T-helper 2 cell treated with Interferon-gamma antibody and Interleukin-4, amounts not matched to agents 100 ng/mL and 5 ng/mL, for 36 hours (primary cell): ENCODE results near the gene KRT28. TPM values are rescaled to one million over a fixed set of nuclear protein-coding genes. Genes with fewer than 3 reads are reported as not detected.

Experiments
- intact Hi-C: fragments of 100-400 bp; cut with micrococcal nuclease; formaldehyde crosslinking; loops from one replicate; pipeline ENCODE4 v1.15.1; 2023
- total RNA-seq: library from RNA; stranded (reverse); gene quantifications from 2 replicates; pipeline ENCODE4 v1.2.3, GENCODE V29; 2022

Gene KRT28
- total RNA-seq, 1 donor from 2014 or later, result not detected

DNA sequence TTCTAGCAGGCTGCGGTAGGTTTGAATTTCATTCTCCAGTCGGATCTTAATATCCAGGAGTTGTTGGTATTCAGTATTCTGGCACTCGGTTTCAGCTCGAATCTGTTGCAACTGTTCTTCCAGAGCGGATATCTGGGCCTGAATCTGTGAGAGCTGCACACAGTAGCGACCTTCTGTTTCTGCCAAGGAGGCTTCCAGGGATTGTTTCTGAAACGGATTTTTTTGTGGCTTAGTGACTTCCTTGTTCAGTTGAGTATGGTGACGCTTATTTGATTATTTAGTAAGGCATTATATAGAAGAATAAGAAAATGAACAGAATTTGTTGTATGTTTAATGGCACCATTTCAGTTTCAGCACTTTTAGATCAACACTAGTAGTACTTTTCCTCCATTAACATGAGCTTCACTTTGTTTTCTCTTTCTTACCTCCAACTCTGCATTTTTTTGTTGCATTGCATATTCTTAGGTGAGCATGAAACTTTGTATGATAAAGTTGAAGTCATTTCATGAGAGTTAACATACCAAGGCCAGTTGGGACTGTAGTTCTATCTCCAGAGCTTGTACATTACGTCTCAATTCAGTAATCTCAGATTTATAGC is 19.9 kb upstream of the KRT28 start:
- intact Hi-C loops, result loop anchor here (10.0 kb wide), 1 partner anchor 255 kb away; the partner anchor contains the start of gene CCR7

DNA sequence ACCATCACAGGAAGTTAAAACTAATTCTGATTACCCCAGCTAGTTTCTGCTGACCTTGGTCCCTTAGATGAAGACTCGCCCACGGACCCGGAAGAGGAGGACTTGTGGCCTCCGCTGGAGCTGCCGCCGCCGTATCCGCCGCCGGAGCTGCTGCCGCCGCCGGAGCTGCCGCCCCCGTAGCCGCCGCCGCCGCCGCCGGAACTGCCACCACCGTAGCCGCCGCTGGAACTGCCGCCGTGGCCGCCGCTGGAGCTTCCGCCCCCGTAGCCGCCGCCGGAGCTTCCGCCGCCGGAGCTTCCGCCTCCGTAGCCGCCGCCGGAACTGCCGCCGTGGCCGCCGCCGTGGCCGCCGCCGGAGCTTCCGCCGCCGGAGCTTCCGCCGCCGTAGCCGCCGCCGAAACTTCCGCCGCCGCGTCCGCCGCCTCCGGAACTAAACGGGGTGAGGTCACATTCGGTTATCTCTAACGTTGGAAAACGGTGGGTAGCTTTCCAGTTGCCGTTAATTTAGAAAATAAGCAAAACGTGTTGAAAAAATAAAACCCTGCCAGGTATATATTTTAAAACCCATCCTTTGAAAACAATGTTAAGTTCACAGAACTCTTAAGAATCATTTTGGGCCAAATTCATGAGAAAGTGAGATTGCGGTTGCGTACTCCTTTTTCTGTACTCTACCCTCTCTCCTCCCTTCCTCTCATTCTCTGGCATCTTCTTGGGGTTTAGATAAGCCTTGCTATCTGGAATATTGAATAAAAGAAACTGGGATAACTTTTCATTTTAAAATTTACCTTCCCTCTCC is 19.2 kb upstream of the KRT28 start:
- intact Hi-C loops, result loop anchor here (10.0 kb wide), 1 partner anchor 254 kb away; the partner anchor contains the start of gene CCR7

DNA sequence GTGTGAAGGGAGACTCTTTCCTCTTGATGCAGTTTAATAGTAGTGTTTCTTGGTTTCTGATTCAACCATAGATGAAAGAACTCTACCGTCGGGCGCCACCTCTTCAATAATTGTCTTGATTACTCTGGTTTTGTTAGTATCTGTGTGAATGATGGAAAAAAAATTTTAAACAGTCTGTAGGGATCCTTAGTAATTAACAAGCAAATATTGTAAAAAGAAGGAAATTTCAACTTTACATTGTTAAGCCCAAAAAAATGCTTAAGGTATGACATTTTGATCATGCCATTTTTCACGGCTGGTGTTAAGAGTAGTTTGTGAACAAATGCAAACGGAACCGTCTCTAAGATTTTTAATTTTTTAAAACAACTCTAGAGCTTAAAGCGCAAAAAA is 18.6 kb upstream of the KRT28 start:
- intact Hi-C loops, result loop anchor here (10.0 kb wide), 1 partner anchor 254 kb away; the partner anchor contains the start of gene CCR7

DNA sequence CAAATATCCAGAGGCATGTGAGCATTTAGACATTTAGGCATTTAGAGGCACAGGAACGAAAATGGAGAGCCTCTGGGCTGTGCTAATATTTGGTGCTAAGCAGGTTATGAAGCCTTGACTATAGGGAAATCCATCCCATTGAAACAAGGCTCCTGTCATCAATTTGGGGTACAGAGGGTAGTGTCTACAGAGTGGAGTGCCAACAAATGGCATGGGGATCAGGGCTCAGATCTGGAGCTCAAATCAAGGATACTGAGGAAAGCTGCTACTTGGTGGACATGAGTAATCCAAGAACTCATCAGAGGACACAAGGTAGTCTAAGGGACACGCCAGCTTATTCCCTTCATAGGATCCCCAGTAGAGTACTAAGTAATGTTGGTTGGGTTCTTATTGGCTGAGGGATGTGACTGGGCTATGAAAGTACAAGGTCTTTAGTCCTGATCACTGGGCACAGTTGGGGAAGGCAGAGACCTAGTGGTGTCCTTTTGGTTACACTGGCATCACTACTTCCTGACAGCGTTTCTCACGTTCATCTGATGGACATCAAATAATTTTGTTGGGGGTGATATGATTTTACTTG is 17.4 kb upstream of the KRT28 start:
- intact Hi-C loops, result loop anchor here (10.0 kb wide), 1 partner anchor 252 kb away; the partner anchor contains the start of gene CCR7

DNA sequence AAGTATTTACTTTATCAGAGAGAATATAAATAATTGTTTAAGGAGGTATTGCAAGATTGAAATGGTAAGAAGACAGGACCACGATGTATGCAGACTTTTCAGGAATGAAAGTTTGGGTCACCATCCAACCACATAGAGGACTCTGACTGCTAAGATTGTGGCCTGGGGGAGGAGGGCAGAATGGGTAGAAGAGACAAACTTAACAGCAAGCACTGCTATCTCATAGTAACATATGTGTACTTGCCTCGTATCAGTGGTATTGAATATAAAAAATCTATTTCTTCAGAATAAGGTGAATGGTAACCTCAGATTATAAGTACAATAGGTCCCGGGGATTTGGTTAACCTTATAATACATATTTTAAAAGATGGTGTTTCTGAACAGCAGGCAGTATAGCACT is 16.8 kb upstream of the KRT28 start:
- intact Hi-C loops, result loop anchor here (10.0 kb wide), 1 partner anchor 252 kb away; the partner anchor contains the start of gene CCR7

DNA sequence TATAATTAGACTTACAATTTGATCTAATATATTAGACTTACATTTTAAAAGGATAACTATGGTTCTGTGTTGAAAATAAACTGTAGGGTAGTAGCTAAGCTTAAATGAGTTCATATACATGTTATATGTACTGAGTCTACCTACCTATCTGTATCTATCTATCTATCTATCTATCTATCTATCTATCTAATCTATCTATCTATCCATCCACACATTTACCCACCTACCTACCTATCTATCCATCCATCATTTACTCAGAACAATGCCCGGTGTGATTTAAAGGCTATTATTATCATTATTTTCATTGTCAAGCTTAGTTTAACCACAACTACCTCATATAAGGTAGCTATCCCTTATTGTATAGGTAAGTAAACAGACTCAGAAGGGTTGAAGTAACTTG is 15.6 kb upstream of the KRT28 start:
- intact Hi-C loops, result loop anchor here (10.0 kb wide), 1 partner anchor 251 kb away; the partner anchor contains the start of gene CCR7

DNA sequence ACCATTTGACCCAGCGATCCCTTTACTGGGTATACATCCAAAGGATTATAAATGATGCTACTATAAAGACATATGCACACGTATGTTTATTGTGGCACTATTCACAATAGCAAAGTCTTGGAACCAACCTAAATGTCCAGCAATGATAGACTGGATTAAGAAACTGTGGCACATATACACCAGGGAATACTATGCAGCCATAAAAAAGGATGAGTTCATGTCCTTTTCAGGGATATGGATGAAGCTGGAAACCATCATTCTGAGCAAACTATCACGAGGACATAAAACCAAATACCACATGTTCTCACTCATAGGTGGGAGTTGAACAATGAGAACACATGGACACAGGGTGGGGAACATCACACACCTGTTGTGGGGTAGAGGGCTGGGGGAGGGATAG is 14.9 kb upstream of the KRT28 start:
- intact Hi-C loops, result loop anchor here (10.0 kb wide), 1 partner anchor 250 kb away; the partner anchor contains the start of gene CCR7

DNA sequence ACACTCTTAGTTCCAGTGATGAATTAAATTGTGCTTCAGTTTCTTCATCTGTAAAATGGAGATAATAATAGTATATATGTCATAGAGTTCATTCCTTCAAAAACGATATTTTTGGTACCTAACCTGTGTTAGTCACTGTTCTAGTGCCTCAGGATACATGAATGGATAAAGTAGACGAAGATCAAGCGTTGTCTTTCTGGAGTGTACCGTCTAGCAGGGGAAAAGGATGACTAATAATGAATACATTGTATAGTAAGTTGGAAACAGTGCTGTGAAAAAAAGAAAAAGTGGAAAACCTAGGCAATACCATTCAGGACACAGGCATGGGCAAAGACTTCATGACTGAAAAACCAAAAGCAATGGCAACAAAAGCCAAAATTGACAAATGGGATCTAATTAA is 14.0 kb upstream of the KRT28 start:
- intact Hi-C loops, result loop anchor here (10.0 kb wide), 1 partner anchor 249 kb away; the partner anchor contains the start of gene CCR7

DNA sequence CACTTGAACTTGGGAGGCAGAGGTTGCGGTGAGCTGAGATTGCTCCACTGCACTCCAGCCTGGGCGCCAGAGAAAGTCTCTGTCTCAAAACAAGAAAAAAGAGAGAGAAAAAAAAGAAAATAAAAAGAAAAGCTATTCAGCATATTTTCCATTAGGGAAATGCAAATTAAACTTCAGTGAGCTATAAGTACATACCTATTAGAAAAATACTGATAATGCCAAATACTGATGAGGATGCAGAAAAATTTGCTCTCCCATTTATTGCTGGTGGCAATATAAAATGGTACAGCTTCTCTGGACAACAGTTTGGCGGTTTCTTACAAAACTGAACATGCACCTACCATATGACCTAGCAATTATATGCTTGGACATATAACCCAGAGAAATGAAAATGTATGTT is 12.9 kb upstream of the KRT28 start:
- intact Hi-C loops, result loop anchor here (10.0 kb wide), 1 partner anchor 248 kb away; the partner anchor contains the start of gene CCR7

DNA sequence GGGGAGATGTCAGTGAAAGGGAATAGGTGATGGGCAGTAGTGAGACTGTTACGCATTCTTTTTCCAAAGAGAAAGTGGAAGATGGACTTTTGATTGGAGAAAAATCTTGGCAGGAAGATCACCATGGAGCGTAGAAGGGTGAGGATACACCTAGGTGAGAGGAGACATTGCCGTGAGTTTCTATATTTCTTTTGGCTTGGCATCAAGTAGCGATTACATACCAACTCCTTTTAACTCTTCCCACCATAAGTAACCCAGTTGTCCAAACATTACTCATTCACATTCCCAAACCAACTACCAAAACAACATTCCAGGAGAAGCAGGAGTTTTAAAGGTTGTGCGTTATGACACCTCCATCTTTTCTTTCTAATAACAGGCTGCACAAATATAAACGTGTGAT is 10.7 kb upstream of the KRT28 start:
- intact Hi-C loops, result loop anchor here (10.0 kb wide), 1 partner anchor 246 kb away; the partner anchor contains the start of gene CCR7

DNA sequence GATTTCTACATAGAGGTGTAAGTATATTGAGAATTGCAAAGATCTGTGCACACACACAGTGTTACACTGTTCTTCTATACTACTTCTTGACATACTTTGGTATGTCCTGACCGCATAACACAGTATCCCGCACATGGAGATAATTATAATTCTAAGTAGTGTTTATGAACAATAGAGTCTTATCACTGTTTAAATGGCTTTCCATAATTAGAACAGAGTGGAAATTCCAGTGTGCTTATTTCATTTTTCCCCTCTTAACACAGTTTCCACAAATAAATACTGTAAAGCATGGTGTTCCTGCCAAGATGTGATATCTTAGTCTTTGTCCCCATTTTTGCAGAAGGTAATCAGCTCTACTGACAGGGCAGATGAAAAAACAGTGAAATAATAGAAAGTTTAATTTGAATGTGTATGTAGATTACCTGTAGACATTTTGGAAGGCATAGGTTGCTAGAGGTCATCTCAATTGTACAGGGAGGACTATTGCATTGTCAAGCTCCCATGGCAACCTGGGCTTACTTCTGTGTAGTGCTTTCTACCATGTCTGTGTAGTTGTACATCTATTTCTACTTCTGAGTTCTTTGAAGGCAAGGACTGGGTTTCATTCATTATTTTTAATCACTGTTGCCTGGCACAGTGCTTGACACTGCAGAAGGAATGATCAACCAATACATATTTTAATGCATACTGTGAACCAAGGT is 10.1 kb upstream of the KRT28 start:
- intact Hi-C loops, result loop anchor here (10.0 kb wide), 1 partner anchor 245 kb away; the partner anchor contains the start of gene CCR7

DNA sequence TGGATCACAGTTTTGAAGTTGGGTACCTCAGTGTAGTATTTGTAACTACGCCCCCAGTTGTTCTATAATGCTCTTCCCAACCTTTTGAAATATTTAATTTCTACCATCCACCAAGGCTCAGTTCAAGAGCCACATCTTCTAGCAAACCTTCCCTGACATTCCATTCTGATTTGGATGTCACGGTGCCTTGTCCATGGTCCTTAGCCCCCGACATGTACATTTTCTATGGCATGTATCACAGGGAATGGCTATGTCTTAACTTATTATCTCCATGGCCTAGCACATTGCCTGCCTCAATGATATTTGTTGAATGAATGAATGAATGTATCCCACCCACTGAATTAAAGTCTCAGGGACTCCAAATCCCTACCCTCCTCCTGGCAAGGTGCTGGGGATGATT is 6.4 kb upstream of the KRT28 start:
- intact Hi-C loops, result no loop called here

DNA sequence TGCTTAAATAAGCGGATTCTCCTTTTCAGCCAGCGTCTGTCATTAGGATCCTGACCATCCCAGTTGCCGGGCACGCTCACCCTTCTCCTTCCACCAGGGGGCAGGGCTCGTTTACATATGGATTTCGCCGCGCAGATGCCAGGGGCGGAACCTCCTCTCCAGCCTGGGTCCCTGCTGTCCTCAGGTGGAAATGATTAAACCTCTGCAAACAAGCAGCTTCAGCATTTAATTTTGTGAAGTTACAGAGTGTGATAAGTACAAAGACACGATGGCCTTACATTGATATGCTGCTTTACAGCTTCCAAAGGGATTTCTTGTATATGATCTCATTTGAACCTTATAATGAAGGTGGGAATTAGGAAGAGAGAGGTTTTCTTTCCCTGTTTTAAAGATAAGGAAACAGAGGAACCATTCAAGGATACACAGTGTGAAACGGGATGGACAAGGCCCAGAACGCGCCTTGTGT is 3.9 kb upstream of the KRT28 start:
- intact Hi-C loops, result loop anchor here (5.0 kb wide), 2 partner anchors 744 to 859 kb away; no protein-coding TSS in a partner anchor

DNA sequence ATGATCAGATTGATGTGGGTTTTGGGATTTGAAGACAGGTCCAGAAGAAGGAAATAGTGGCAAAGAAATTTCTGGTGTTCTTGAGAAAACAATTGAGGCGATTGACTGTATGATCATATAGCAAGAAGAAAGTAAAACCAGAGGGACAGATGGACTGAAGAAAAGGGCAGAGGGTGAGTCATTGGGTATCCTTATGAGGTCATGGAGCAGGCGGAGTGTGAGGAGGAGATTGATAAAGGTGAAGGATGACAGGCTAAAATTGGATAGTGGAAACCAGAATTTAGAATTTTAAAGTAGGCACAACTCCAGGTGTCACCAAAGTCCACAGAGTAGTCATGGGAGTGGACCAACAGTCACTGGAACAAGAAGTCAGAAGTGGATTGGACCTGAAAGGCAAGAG is 1.4 kb upstream of the KRT28 start:
- intact Hi-C loops, result loop anchor here (5.0 kb wide), 2 partner anchors 746 to 861 kb away; no protein-coding TSS in a partner anchor

DNA sequence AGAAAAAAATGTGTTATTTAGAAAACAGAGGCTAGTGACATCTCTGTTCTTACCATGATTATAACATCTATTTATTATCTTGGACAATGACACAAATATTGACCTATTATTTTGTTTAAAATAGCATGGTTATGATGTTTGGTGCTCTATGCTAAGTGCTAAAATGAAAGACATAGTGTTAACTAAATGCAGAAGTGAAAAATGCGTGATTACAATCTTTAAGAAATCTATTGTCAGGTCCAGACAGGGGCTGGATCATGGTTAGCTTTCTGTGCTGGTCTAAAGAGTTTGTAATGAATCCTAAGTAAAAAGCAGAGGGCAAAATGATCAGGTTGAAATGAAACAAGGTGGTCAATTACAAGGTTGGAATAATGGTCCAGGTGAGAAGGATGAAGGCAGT is 622 bp upstream of the KRT28 start:
- intact Hi-C loops, result loop anchor here (5.0 kb wide), 2 partner anchors 747 to 862 kb away; no protein-coding TSS in a partner anchor

DNA sequence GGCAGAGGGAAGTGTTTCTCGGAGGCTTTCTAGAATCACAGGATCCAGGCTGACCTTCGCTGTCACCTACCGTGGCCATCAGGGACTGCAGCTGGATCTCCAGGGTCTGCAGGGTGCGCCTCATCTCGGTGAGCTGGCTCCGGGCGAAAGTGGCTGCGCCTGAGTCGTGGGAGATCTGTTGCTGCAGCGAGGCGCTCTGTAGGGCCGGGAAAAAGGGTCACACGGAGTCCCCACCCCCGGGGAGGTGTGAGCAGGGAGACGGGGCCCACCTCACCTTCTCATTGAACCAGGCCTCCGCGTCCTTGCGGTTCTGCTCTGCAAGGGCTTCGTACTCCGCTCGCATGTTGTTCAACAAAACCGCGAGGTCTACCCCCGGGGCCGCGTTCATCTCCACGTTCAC is 2.9 kb downstream of the KRT28 start:
- intact Hi-C loops, result no loop called here

DNA sequence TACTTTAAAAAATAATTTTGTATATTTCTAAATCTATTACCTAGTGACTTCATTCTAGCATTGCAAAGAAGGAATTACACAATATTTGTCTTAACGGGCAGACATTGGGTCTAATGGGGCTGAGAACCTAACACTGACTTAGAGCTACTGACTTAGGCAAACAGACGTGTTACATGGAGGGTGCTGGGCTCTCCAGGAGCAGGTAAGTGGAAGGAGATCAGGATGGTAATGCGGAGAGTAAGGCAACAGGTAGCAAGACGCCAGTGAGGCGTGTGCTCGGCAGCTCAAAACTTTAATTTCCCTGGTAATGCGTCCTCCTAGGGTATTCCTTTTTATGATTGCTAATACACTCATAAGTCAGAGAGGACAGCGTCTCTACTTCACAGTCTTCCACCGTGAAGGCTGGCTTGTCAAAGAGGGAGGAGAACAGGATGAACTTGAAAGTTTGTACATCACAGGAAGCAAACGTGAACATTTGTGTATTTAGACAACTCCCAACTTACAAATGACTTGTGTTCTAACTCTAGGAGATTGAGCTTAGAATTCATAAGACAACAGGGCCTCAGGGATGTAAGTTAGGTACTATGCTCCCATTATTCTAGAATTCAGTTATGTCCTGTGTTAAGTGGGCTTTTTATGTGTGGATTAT is 4.6 kb downstream of the KRT28 start:
- intact Hi-C loops, result no loop called here

DNA sequence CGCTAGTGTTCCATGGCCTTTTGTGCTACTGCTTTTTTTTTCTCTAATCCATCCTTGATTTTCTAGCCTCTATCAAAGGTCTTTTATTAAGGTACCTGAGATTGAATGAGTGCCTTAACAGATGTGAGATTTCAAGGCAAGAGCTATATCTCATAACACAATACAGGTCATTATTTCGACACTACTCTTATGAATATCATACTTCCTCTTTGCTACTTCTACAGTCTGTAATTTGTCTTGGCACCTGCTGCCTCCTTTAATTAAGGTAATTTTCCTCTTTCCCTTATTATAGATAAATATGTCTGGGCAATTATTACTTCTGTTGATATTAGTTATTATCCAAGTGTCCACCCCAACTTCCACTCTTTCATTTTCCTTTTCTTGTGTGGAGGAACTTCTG is 5.3 kb downstream of the KRT28 start:
- intact Hi-C loops, result no loop called here

DNA sequence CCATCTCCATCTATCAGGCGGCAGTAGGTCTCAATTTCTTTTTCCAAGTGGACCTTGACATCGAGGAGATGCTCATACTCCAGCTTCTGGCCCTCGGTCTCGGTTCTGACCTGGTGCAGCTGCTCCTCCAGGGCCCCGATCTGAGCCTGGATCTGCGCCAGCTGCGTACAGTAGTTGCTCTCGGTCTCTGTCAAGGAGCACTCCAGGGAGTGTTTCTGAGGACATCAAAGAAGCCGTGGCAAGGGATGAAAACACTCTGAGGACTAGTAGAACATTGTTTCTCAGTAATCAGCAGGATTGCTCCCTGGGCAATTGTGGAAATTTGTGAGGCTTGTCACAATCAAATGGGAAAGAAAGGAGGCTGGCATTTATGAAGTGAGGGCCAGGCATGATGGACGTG is 5.9 kb downstream of the KRT28 start:
- intact Hi-C loops, result no loop called here

DNA sequence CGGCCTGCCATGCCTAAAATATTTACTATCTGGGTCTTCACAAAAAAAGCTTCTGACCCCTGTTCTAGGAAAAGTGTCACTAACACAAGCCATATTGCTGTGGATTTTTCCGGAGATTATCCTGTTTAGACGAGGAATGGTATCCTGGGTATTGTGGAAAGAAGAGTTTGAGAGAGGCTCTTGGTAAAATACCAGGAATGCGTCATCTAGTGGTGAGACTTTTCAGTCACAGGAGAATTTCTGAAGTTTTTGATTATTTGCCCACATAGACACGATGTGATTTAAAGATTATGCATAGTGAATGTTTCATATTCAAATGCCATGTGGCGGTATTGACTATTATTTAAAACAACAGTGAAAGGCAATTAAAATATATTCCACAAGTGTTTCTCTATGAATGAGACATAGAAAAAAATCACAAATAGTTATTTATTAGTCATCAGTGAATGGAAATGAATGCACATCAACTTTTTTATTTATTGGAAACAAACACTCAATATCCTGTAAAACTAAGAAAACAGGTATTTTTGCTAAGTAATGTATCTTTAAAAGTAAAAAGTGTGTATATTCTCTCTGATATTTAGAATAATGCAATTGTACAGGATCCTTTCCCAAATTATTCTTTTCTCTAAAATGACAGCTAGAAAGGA is 7.8 kb downstream of the KRT28 start:
- intact Hi-C loops, result no loop called here
